ENCODE data around the gene TEX54. TPM values are rescaled to one million over a fixed set of nuclear protein-coding genes. Genes with fewer than 3 reads are reported as not detected.

Gene TEX54
- total and polyA plus RNA-seq, 2 donors (not counting 1 experiment from before 2014, with no cell fraction given), result not detected

GRCh38 chr11:62876712-62877111 lies 44.1 kb upstream of the TEX54 start:
- no peaks in the 10 kb centered on the region for H4K20me1 ChIP-seq (ENCODE audit: control insufficient read depth, extremely low read depth, insufficient read depth, low read length)
- H3K4me1 ChIP-seq (ENCODE audit: control insufficient read depth, extremely low read depth, insufficient read depth, low read length), result peaks cover 9% of the 10 kb centered on the region
- H3K4me2 ChIP-seq (ENCODE audit: extremely low read depth, insufficient read depth, low read length), result no peak overlapping the region
- TF ChIP-seq, protein P1, sequence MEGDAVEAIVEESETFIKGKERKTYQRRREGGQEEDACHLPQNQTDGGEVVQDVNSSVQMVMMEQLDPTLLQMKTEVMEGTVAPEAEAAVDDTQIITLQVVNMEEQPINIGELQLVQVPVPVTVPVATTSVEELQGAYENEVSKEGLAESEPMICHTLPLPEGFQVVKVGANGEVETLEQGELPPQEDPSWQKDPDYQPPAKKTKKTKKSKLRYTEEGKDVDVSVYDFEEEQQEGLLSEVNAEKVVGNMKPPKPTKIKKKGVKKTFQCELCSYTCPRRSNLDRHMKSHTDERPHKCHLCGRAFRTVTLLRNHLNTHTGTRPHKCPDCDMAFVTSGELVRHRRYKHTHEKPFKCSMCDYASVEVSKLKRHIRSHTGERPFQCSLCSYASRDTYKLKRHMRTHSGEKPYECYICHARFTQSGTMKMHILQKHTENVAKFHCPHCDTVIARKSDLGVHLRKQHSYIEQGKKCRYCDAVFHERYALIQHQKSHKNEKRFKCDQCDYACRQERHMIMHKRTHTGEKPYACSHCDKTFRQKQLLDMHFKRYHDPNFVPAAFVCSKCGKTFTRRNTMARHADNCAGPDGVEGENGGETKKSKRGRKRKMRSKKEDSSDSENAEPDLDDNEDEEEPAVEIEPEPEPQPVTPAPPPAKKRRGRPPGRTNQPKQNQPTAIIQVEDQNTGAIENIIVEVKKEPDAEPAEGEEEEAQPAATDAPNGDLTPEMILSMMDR (conservative IDR thresholded peaks at IDR 0.05 in 1 of 2, IDR thresholded peaks at IDR 0.05 in 1 of 2; ENCODE audit: low read depth in 1 of 2, low read length in 2 of 2), result no peak
- no peak for TF ChIP-seq EZH2 (IDR thresholded peaks at IDR 0.05; ENCODE audit: low read length, missing control alignments)
- no peak for DNase-seq (ENCODE audit: low read depth in 2 of 2)
- H3K79me2 ChIP-seq (ENCODE audit: control insufficient read depth, insufficient read depth, low read length), result peaks cover 8% of the 10 kb centered on the region
- no peaks in the 10 kb centered on the region for H3K9me3 ChIP-seq (ENCODE audit: control insufficient read depth, insufficient read depth, low read depth, low read length)
- no peak overlapping the region for H3K27ac ChIP-seq (ENCODE audit: insufficient read depth, low read length)
- H3K36me3 ChIP-seq (ENCODE audit: control insufficient read depth, insufficient read depth, low read length), result no peaks in the 10 kb centered on the region
- no peak overlapping the region for H3K4me3 ChIP-seq (replicated peaks in 1 of 4; ENCODE audit: control extremely low read depth in 1 of 4, insufficient read depth in 1 of 4, low read depth in 3 of 4, low read length in 4 of 4)
- no peaks in the 10 kb centered on the region for H3K27me3 ChIP-seq (ENCODE audit: control insufficient read depth, insufficient read depth, low read length)
- no peak overlapping the region for H3K9ac ChIP-seq (ENCODE audit: insufficient read depth, low read length)
- H2AFZ ChIP-seq (ENCODE audit: low read length), result no peak overlapping the region

GRCh38 chr11:62875698-62876478 lies 43.2 kb upstream of the TEX54 start:
- no peak overlapping the region for H3K9ac ChIP-seq (ENCODE audit: insufficient read depth, low read length)
- H3K79me2 ChIP-seq (ENCODE audit: control insufficient read depth, insufficient read depth, low read length), result peaks cover 2% of the 10 kb centered on the region
- H4K20me1 ChIP-seq (ENCODE audit: control insufficient read depth, extremely low read depth, insufficient read depth, low read length), result no peaks in the 10 kb centered on the region
- H3K27me3 ChIP-seq (ENCODE audit: control insufficient read depth, insufficient read depth, low read length), result no peaks in the 10 kb centered on the region
- no peak overlapping the region for H2AFZ ChIP-seq (ENCODE audit: low read length)
- no peak overlapping the region for H3K4me3 ChIP-seq (replicated peaks in 1 of 4; ENCODE audit: control extremely low read depth in 1 of 4, insufficient read depth in 1 of 4, low read depth in 3 of 4, low read length in 4 of 4)
- H3K9me3 ChIP-seq (ENCODE audit: control insufficient read depth, insufficient read depth, low read depth, low read length), result no peaks in the 10 kb centered on the region
- H3K4me1 ChIP-seq (ENCODE audit: control insufficient read depth, extremely low read depth, insufficient read depth, low read length), result peaks cover 9% of the 10 kb centered on the region
- no peak for TF ChIP-seq EZH2 (IDR thresholded peaks at IDR 0.05; ENCODE audit: low read length, missing control alignments)
- TF ChIP-seq, protein P1 (conservative IDR thresholded peaks at IDR 0.05 in 1 of 2, IDR thresholded peaks at IDR 0.05 in 1 of 2; ENCODE audit: low read depth in 1 of 2, low read length in 2 of 2), result no peak
- H3K27ac ChIP-seq (ENCODE audit: insufficient read depth, low read length), result no peak overlapping the region
- H3K4me2 ChIP-seq (ENCODE audit: extremely low read depth, insufficient read depth, low read length), result no peak overlapping the region
- DNase-seq (ENCODE audit: low read depth in 2 of 2), result no peak
- H3K36me3 ChIP-seq (ENCODE audit: control insufficient read depth, insufficient read depth, low read length), result no peaks in the 10 kb centered on the region

DNA sequence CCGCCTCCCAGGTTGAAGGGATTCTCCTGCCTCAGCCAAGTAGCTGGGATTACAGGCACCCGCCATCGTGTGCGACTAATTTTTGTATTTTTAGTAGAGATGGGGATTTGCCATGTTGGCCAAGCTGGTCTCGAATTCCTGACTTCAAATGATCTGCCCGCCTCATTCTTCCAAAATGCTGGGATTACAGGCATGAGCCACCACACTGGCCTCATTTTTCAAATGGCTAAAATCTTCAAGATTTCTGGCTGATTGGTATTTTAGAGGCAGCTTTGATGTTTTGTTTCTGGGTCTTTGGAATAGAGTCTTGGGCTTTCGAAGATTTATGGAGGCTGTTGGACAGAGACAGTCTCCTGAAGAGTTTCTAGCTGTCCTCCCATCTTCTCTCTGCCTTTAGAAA lies 42.2 kb upstream of the TEX54 start:
- Histone ChIP-seq H3K27me3 (ENCODE audit: control insufficient read depth, insufficient read depth, low read length) (no peaks in the 10 kb centered on the region), H3K4me1 (ENCODE audit: control insufficient read depth, extremely low read depth, insufficient read depth, low read length) (peaks cover 7% of the 10 kb centered on the region), H3K27ac (ENCODE audit: insufficient read depth, low read length) (no peak overlapping the region), H3K79me2 (ENCODE audit: control insufficient read depth, insufficient read depth, low read length) (no peaks in the 10 kb centered on the region), H2AFZ (ENCODE audit: low read length) (no peak overlapping the region), H3K4me3 (replicated peaks in 1 of 4; ENCODE audit: control extremely low read depth in 1 of 4, insufficient read depth in 1 of 4, low read depth in 3 of 4, low read length in 4 of 4) (no peak overlapping the region), H4K20me1 (ENCODE audit: control insufficient read depth, extremely low read depth, insufficient read depth, low read length) (no peaks in the 10 kb centered on the region), H3K9me3 (ENCODE audit: control insufficient read depth, insufficient read depth, low read depth, low read length) (no peaks in the 10 kb centered on the region), H3K9ac (ENCODE audit: insufficient read depth, low read length) (no peak overlapping the region), H3K36me3 (ENCODE audit: control insufficient read depth, insufficient read depth, low read length) (no peaks in the 10 kb centered on the region), H3K4me2 (ENCODE audit: extremely low read depth, insufficient read depth, low read length) (no peak overlapping the region)
- TF ChIP-seq EZH2 (IDR thresholded peaks at IDR 0.05; ENCODE audit: low read length, missing control alignments), result no peak
- TF ChIP-seq, protein P1 (conservative IDR thresholded peaks at IDR 0.05 in 1 of 2, IDR thresholded peaks at IDR 0.05 in 1 of 2; ENCODE audit: low read depth in 1 of 2, low read length in 2 of 2), result no peak
- DNase-seq (ENCODE audit: low read depth in 2 of 2), result no peak

Measured in fibroblast of lung (primary cell).